Muscle layer of colon (tissue), 2 donors: Measurements from ENCODE around the gene PCGF1.

Experiments
- H3K27ac ChIP-seq: one replicate; pipeline ENCODE4 v1.7.0; 2013; ENCODE audit warnings: low read depth, mild to moderate bottlenecking, low read length, moderate library complexity
- H3K27me3 ChIP-seq, 2 donors: one replicate each; pipeline ENCODE4 v1.7.0; 2013; ENCODE audit warnings: low read length in 2 of 2, mild to moderate bottlenecking in 2 of 2; ENCODE audit not compliant: insufficient read depth in 2 of 2, control insufficient read depth in 1 of 2
- H3K36me3 ChIP-seq: one replicate; pipeline ENCODE4 v1.7.0; 2013; ENCODE audit warnings: mild to moderate bottlenecking, low read length; ENCODE audit not compliant: insufficient read depth
- H3K4me1 ChIP-seq: one replicate; pipeline ENCODE4 v1.7.0; 2013; ENCODE audit warnings: mild to moderate bottlenecking, low read length; ENCODE audit not compliant: insufficient read depth
- H3K4me3 ChIP-seq, 2 donors: one replicate each; pipeline ENCODE4 v1.7.0; 2013; ENCODE audit warnings: low read length in 2 of 2, low read depth in 1 of 2, mild to moderate bottlenecking in 1 of 2, moderate library complexity in 1 of 2
- H3K9ac ChIP-seq: one replicate; pipeline ENCODE4 v1.7.0; 2013; ENCODE audit warnings: low read length
- H3K9me3 ChIP-seq: one replicate; pipeline ENCODE4 v1.7.0; 2013; ENCODE audit warnings: mild to moderate bottlenecking, low read length
- donor health status: abdominal sarcoma.
- donor health status: Adenocarcinoma of cecum.

Gene PCGF1

DNA sequence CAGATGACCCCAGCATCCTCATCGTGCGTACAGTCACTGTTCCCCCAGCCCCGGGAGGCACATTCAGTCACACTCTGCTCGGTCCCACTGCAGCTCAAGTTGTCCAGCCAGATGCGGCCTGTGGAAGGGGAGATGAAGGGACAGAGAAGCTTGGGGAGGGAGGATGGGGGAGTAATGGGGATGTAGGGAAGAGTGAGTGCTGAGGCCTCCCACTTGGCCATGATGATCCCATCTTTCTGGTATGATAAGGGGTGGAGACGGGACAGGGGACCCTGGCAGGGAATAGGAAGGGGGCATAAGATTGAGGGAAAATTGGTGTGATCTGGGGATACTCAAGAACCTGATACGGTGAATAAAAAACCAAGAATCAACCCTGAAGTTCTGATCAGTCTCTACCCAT lies 42.7 kb upstream of the PCGF1 start:
- Histone ChIP-seq H3K27me3 (no peaks in the 10 kb centered on the region), H3K9me3 (no peaks in the 10 kb centered on the region), H3K36me3 (no peaks in the 10 kb centered on the region), H3K4me3 (no peak overlapping the region), H3K9ac (no peak overlapping the region), H3K4me1 (peaks cover 15% of the 10 kb centered on the region), H3K27ac (no peak overlapping the region)

DNA sequence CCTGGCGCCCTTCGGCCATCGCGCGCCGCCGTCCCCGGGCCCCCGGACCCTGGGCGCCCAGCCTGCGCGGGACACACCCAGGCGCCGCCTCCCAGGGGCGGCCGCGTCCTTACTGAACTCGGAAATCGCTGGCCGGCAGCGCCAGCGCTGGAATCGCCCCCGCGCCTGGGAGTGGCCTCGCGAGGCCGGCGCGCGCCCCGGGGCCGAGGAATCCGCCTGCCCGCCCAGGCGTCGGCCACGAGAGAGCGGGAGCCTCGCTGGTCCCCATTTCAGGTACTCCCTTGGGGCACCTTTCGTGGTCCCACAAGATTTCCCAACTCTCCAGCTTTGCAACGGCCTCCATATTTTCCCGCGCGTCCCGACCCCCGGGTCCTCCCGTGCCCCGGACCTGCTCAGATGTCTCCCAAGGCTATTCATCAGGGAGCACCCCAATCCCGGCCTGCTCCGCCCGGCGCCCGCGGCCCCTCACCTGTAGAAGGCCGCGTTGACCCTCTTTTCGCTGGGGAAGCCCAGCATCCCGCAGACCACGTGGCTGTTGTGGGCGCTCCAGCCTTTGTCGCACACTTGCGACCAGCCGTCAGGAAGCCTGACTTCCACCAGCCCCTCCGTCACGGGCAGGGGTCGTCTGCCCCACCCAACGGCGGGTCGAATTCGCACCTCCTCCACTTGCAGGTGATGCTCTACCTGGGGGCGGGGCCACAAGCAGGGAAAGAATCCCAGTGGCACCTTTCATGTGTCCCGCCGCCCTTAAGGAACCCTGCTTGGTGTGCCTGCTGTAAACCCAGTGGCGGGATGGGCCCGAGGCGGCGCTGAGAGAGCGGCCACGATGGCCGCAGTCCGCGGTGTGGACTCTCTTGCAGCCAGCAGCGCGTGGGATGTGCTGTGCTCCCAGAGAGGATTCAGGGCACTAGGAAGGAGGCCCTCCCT lies 41.7 kb upstream of the PCGF1 start:
- peak overlapping the region; percentile 37 to 77 for H3K4me3 ChIP-seq
- no peaks in the 10 kb centered on the region for H3K27me3 ChIP-seq
- no peaks in the 10 kb centered on the region for H3K36me3 ChIP-seq
- H3K9me3 ChIP-seq: no peaks in the 10 kb centered on the region
- H3K4me1 ChIP-seq: peaks cover 15% of the 10 kb centered on the region
- peak overlapping the region; percentile 63 for H3K27ac ChIP-seq
- no peak overlapping the region for H3K9ac ChIP-seq

DNA sequence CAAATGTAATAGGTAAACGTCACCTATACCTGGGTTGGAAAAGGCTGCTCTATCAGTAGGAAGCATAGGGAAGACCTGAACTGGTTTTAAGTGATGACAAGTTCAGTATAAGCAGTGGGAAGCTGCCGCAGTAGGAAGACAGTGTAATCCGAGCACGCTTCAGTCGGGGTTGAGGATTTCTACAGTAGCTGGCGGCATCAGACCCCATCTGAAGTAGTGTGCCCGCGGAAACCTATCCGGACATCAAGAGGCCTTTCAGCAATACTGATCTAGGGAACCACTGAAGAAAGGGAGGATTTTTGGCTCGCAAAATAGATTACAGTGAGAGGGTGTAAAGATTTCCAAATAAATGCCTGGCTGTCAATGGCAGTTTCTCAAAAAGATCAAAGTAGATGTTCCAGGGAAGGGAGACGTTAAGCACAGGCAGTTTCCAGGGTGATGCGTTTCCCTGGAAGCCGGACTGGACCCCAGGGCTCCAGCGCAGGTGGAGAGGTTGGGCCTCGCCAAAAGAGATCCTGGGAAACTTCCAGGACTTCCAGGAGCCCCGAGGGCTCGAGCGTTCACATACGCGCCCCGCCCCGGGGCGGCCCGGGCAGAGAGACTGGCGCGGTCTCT lies 40.9 kb upstream of the PCGF1 start:
- Histone ChIP-seq H3K27ac (peak overlapping the region; percentile 63), H3K27me3 (no peaks in the 10 kb centered on the region), H3K4me1 (peaks cover 15% of the 10 kb centered on the region), H3K4me3 (peak overlapping the region; percentile 37 to 77), H3K9ac (no peak overlapping the region), H3K9me3 (no peaks in the 10 kb centered on the region), H3K36me3 (no peaks in the 10 kb centered on the region)

DNA sequence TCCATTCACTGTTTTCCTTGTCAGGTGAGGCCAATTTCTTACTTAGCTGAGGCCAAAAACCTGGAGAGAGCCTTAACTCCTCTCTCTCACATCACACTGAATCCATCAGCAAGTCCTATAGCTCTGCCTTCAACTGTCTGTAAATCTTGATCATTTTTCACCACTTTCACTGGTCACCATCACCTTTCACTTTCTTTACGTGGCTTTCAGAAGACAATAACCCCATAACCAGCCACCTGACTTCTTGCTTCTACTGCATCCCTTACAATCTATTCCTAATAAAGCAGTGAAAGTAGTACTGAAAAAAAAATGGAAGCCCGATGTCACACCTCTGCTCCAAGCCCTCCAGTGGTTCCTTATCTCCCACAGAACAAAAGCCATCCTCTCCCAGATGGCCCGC lies 38.5 kb upstream of the PCGF1 start:
- Histone ChIP-seq H3K9ac (no peak overlapping the region), H3K4me1 (peaks cover 15% of the 10 kb centered on the region), H3K27ac (no peak overlapping the region), H3K4me3 (no peak overlapping the region), H3K9me3 (no peaks in the 10 kb centered on the region), H3K36me3 (no peaks in the 10 kb centered on the region), H3K27me3 (no peaks in the 10 kb centered on the region)

DNA sequence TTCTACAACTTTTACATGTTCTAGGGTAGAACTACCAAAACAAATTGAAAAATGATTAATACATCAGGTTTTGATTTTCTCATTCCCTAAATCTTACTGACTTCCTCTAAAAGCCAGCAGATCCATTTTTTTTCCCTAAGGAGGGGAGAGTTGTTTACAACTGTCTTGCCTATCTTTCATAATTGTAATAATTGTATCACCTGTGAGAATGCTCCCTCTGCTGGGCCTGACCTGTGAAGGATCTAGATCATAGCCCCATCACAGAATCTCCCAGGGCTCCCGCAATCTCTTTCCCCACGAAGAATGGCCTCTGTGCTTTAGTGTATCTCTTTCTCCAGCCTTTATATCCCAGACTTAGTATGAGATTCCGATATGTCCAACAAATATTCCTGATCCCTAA lies 37.1 kb upstream of the PCGF1 start:
- Histone ChIP-seq H3K27ac (no peak overlapping the region), H3K4me3 (no peak overlapping the region), H3K36me3 (no peaks in the 10 kb centered on the region)

DNA sequence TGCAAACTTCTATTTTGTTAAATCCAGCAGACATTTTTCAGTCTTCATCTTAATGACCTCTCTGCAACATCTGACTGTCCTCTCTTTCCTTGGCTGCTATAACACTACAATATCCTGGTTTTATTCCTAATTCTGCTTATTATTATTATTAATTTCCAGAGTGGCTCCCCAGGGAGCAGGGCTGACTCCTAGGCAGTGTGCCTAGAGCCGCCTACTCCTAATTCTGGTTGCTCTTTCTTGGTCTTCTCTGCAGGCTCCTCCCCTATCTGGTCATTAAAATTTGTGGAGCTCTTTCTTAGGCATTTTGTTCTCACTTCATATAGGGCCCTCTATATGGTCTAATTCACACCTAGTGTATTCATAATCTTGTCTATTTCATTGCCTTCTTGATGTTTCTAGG lies 35.5 kb upstream of the PCGF1 start:
- Histone ChIP-seq H3K9me3 (no peaks in the 10 kb centered on the region), H3K4me1 (no peaks in the 10 kb centered on the region), H3K4me3 (no peak overlapping the region), H3K27me3 (no peaks in the 10 kb centered on the region), H3K36me3 (no peaks in the 10 kb centered on the region), H3K27ac (no peak overlapping the region), H3K9ac (no peak overlapping the region)

More for the DNA sequence above, 37.1 kb upstream of the PCGF1 start:
- Histone ChIP-seq H3K27me3 (no peaks in the 10 kb centered on the region), H3K4me1 (peaks cover 10% of the 10 kb centered on the region), H3K9me3 (no peaks in the 10 kb centered on the region), H3K9ac (no peak overlapping the region)

DNA sequence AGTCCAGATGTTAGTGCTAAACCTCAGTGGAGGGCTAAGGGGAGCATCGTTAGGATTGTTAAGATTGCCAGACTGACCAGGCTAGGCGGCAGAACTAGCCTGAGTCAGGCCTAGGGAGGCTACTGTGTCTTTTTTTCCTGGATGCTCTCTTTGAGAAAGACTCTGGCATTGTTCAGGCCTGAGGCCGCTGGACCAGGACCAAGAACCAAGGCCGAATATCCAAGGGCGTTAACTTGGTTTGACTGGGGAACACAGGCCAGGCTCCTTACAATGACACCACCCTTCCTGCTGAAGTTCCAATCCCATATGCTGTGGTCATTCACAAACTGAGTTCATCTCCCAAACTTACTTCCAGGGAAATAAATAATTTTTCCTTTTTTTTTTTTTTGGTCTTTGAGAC lies 32.8 kb upstream of the PCGF1 start:
- no peak overlapping the region for H3K27ac ChIP-seq

DNA sequence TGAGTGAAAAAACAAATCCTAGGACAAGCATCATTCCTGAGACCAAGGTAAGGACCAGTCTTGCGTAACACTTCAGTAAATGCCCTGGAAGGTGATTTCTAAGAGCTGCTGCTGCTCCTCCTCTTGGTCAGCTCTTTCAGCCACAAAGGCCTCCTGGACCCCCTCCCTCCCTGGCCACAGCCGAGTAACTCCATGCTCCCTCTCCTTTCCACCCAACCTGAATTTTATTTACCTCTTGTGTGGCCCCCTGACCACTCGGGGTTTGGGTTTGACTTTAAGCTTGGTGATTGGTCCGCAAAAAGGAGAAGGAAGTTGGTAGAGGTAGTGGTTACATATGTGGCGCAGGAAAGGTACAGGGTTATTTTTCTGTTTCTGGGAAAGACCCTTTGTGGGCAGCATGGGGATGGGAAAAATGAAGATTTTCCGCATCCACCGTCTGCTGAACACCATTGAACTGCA lies 31.4 kb upstream of the PCGF1 start:
- Histone ChIP-seq H3K36me3 (no peaks in the 10 kb centered on the region), H3K4me1 (no peaks in the 10 kb centered on the region), H3K27me3 (no peaks in the 10 kb centered on the region), H3K9ac (no peak overlapping the region), H3K4me3 (no peak overlapping the region), H3K27ac (no peak overlapping the region), H3K9me3 (no peaks in the 10 kb centered on the region)

More for the DNA sequence above, 32.8 kb upstream of the PCGF1 start:
- Histone ChIP-seq H3K4me3 (no peak overlapping the region), H3K27me3 (no peaks in the 10 kb centered on the region), H3K36me3 (no peaks in the 10 kb centered on the region), H3K4me1 (no peaks in the 10 kb centered on the region), H3K9ac (no peak overlapping the region), H3K9me3 (no peaks in the 10 kb centered on the region)

DNA sequence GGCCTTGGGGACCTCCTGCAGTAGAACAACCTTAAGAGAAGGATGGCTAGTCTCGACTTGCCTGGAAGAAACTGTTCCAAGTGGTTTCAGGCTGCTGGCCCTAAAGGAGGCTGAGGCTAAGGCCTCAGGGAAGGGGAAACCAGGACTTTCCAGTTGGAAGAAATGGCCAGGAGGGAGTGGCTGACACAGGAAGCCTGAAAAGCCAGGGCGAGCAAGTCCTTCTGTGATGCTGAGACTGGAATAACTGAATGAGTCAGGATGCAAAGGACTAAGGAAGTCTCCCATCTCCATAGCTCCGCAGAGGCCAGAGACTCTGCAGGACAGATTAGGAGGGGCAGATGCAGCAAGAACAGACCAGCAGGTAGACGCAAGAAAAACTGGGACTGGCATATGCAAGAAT lies 29.6 kb upstream of the PCGF1 start:
- H3K9me3 ChIP-seq: no peaks in the 10 kb centered on the region
- H3K27ac ChIP-seq: no peak overlapping the region
- no peaks in the 10 kb centered on the region for H3K27me3 ChIP-seq
- H3K4me1 ChIP-seq: no peaks in the 10 kb centered on the region
- H3K9ac ChIP-seq: no peak overlapping the region
- peaks cover 6% of the 10 kb centered on the region for H3K36me3 ChIP-seq
- no peak overlapping the region for H3K4me3 ChIP-seq

DNA sequence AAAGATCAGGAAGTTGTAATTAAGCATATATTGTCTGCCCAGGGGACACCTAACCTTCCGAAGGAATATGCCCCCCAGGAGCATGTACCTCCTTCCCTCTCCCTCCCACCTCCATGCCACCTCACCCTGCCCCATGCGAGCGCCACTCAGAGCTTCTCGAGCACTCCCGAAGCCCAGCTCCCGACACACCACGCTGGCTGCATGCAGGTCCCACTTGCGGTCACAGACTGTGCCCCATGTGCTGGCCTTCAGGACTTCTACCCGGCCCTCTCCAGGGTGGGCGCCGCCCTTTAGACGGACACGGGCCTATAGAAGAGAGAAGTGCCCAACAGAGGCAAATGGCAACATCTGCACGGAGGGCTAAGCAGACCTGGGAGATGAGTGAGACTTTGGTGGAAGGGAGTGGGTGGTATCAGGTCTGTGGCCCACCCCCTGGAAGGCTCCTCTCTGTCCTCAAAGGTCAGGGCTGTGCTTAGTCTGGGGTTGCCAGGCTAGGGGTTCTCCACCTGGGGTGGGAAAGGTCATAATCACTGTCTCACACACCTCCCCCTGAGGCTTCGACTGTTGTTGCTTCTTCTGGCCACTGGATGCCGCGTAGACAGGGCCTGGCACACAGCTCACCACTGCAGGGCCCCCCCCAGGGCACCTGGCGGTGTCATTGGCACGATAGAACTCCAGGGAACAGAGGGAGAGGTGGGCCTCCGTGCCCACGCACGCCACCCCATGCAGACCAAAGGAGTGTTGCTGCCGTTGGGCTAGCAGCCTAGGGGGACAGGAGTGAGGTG lies 28.9 kb upstream of the PCGF1 start:
- Histone ChIP-seq H3K36me3 (peaks cover 13% of the 10 kb centered on the region), H3K27ac (no peak overlapping the region), H3K27me3 (no peaks in the 10 kb centered on the region), H3K4me3 (no peak overlapping the region), H3K9ac (no peak overlapping the region), H3K9me3 (no peaks in the 10 kb centered on the region), H3K4me1 (peaks cover 3% of the 10 kb centered on the region)

DNA sequence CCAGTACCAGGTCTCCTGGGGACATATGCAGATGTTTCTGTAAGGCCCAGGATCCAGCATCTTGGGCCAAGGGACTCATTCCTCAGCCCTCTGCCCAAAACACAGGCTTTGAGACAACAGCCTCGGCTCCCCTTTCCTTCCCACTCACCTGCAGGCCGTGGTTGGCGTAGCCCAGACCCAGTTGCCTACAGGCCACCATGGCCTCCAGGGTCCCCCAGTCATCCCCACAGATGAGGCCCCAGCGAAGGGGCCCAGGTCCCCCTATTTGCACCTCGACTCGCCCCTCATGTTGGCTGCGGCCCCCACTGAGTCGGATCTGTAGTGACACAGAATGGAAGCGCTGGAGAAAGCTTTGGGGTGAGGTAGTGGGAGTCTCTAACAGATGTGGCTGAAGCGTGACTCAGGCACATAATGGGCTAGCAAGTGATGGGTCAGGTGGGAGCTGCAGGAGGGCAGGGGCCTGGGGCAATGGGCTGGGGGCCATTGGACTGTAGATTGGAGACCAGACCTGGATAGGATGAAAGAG lies 28.0 kb upstream of the PCGF1 start:
- peaks cover 16% of the 10 kb centered on the region for H3K36me3 ChIP-seq
- peaks cover 11% of the 10 kb centered on the region for H3K4me1 ChIP-seq
- no peaks in the 10 kb centered on the region for H3K27me3 ChIP-seq
- no peak overlapping the region for H3K9ac ChIP-seq
- H3K4me3 ChIP-seq: no peak overlapping the region
- H3K27ac ChIP-seq: no peak overlapping the region
- H3K9me3 ChIP-seq: no peaks in the 10 kb centered on the region
